ENCODE results near the gene CDCA4.

DNA sequence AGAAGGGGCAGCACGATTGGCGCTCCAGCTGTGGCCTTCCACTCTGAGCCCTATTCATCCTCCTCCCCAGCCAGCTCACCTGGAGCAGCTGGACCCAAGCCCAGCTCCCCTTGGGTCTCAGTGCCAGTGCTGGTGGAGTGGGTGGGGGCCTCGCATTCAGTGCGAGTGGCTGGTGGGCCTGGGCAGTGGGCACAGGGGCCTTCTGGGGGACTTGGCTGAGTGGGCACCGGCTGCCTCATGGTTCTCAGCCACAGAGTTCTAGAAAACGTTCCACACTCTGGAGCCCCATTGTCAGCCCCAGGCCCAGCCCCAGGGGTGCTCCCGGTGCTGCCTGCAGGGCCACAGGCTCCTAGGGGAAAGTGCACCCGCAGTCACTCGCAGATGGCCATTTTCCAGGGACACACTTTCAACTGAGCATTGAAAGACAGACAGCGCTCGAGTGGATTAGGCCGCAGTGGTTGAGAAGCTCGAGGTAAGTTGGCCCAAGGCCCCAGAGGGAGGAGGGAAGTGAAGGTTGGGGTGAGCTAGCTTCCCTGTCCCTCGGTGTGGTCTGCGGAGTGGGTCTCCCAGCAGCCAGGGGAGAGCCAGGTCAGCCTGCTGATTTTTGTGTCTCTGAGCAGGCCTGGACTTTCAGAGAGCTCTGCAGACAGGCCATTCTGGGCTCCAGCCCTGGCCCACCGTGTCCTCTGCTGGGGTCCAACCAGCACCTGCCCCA, 31.5 kb downstream of the CDCA4 start:
- TF ChIP-seq, protein P1, sequence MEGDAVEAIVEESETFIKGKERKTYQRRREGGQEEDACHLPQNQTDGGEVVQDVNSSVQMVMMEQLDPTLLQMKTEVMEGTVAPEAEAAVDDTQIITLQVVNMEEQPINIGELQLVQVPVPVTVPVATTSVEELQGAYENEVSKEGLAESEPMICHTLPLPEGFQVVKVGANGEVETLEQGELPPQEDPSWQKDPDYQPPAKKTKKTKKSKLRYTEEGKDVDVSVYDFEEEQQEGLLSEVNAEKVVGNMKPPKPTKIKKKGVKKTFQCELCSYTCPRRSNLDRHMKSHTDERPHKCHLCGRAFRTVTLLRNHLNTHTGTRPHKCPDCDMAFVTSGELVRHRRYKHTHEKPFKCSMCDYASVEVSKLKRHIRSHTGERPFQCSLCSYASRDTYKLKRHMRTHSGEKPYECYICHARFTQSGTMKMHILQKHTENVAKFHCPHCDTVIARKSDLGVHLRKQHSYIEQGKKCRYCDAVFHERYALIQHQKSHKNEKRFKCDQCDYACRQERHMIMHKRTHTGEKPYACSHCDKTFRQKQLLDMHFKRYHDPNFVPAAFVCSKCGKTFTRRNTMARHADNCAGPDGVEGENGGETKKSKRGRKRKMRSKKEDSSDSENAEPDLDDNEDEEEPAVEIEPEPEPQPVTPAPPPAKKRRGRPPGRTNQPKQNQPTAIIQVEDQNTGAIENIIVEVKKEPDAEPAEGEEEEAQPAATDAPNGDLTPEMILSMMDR (IDR thresholded peaks at IDR 0.05) = no peak
- TF ChIP-seq POLR2A (IDR thresholded peaks at IDR 0.05) (no peak), POLR2AphosphoS5 (IDR thresholded peaks at IDR 0.05) (no peak)
